ENCODE measurements around the gene ASB2.

ASB2 gene

GRCh38 chr14:93884950-93885349 lies 91.4 kb downstream of the ASB2 start:
- Histone ChIP-seq H3K4me2 (ENCODE audit: low read length) (no peak overlapping the region), H3K27ac (ENCODE audit: low read length) (no peak overlapping the region), H3K9ac (ENCODE audit: low read length) (no peak overlapping the region), H2AFZ (ENCODE audit: low read depth, low read length) (no peak overlapping the region), H3K9me3 (ENCODE audit: insufficient read depth, low read length) (peaks cover 5% of the 10 kb centered on the region; the same call in 1 of the 2 replicates), H3K4me1 (ENCODE audit: low read length) (no peaks in the 10 kb centered on the region), H3K36me3 (replicated peaks; ENCODE audit: low read depth, low read length) (no peaks in the 10 kb centered on the region), H3K4me3 (ENCODE audit: low read length) (no peak overlapping the region), H4K20me1 (ENCODE audit: insufficient read depth, low read length) (no peaks in the 10 kb centered on the region), H3K27me3 (ENCODE audit: low read depth, low read length) (peaks cover 8% of the 10 kb centered on the region; the same call in 1 of the 2 replicates), H3K79me2 (ENCODE audit: low read length) (no peaks in the 10 kb centered on the region)
- TF ChIP-seq EZH2phosphoT487 (IDR thresholded peaks at IDR 0.05; ENCODE audit: low read depth) (no peak), CTCF (IDR thresholded peaks at IDR 0.05; ENCODE audit: low read depth, low read length) (no peak)
